Astrocyte (in vitro differentiated cells and primary cell): ENCODE results near the gene ZNF75A. TPM values are rescaled to one million over a fixed set of nuclear protein-coding genes. Genes with fewer than 3 reads are reported as not detected.

Experiments used
- DNase-seq: peaks from one replicate; pipeline ENCODE4 v3.0.0-alpha.2; 2010; ENCODE audit warnings: low read depth
- FAIRE-seq: peaks from 2 replicates; lab custom pipeline; 2011; peaks lifted over from hg19 to GRCh38; lab: Jason Lieb, UNC
- H2AFZ ChIP-seq: 2 replicates; pipeline ENCODE4 v1.6.0; 2012; ENCODE audit warnings: low read depth, low read length, inconsistent platforms
- H3K27ac ChIP-seq: 2 replicates; pipeline ENCODE4 v1.5.1; 2011; ENCODE audit warnings: low read depth, low read length, inconsistent platforms
- H3K27me3 ChIP-seq: 2 replicates; pipeline ENCODE4 v1.6.0; 2011; ENCODE audit warnings: low read length, inconsistent platforms; ENCODE audit not compliant: insufficient read depth
- H3K36me3 ChIP-seq: 2 replicates; pipeline ENCODE4 v1.5.1; 2011; ENCODE audit warnings: low read length, inconsistent platforms; ENCODE audit not compliant: insufficient read depth
- H3K4me1 ChIP-seq: 2 replicates; pipeline ENCODE4 v1.5.1; 2011; ENCODE audit warnings: low read length, inconsistent platforms; ENCODE audit not compliant: insufficient read depth
- H3K4me2 ChIP-seq: 2 replicates; pipeline ENCODE4 v1.6.0; 2012; ENCODE audit warnings: low read length, inconsistent platforms
- H3K4me3 ChIP-seq: 2 replicates; pipeline ENCODE4 v1.5.1; 2011; ENCODE audit warnings: low read depth, mild to moderate bottlenecking, low read length, inconsistent platforms; ENCODE audit not compliant: insufficient read depth
- H3K79me2 ChIP-seq: 2 replicates; pipeline ENCODE4 v1.6.0; 2012; ENCODE audit warnings: mild to moderate bottlenecking, low read length, inconsistent platforms; ENCODE audit not compliant: insufficient read depth
- H3K9ac ChIP-seq: 2 replicates; pipeline ENCODE4 v1.6.0; 2012; ENCODE audit warnings: mild to moderate bottlenecking, low read length, inconsistent platforms
- H3K9me3 ChIP-seq: 2 replicates; pipeline ENCODE4 v1.5.1; 2012; ENCODE audit warnings: low read depth, mild to moderate bottlenecking, low read length, inconsistent platforms; ENCODE audit not compliant: insufficient read depth
- H4K20me1 ChIP-seq: 2 replicates; pipeline ENCODE4 v1.6.0; 2012; ENCODE audit warnings: low read length, inconsistent platforms; ENCODE audit not compliant: insufficient read depth
- H3K27ac Mint-ChIP-seq: one replicate; pipeline ENCODE4 v1.8.0; 2021; ENCODE audit warnings: mild to moderate bottlenecking, mixed read lengths; ENCODE audit not compliant: unreplicated experiment
- H3K27me3 Mint-ChIP-seq: one replicate; pipeline ENCODE4 v1.8.0; 2021; ENCODE audit warnings: low read depth, mixed read lengths; ENCODE audit not compliant: unreplicated experiment
- H3K36me3 Mint-ChIP-seq: one replicate; pipeline ENCODE4 v1.8.0; 2021; ENCODE audit warnings: low read depth, mixed read lengths; ENCODE audit not compliant: unreplicated experiment
- H3K4me1 Mint-ChIP-seq: one replicate; pipeline ENCODE4 v1.8.0; 2021; ENCODE audit warnings: low read depth, mixed read lengths; ENCODE audit not compliant: unreplicated experiment
- H3K4me3 Mint-ChIP-seq: one replicate; pipeline ENCODE4 v1.8.0; 2021; ENCODE audit warnings: mild to moderate bottlenecking, moderate library complexity, mixed read lengths; ENCODE audit not compliant: unreplicated experiment
- H3K9me3 Mint-ChIP-seq: one replicate; pipeline ENCODE4 v1.8.0; 2021; ENCODE audit warnings: mild to moderate bottlenecking, mixed read lengths; ENCODE audit not compliant: unreplicated experiment
- EZH2 ChIP-seq: IDR thresholded peaks from 2 replicates; pipeline ENCODE4 v1.6.1; 2012; ENCODE audit warnings: mild to moderate bottlenecking, low read length, inconsistent platforms; ENCODE audit not compliant: insufficient read depth
- total RNA-seq: library from RNA; stranded (reverse); gene quantifications from 2 replicates; pipeline ENCODE4 v1.2.1, GENCODE V29; 2021
- TF ChIP-seq, protein P1 (sequence below): IDR thresholded peaks from 2 replicates; pipeline ENCODE4 v1.5.1; 2011; ENCODE audit warnings: low read depth, mild to moderate bottlenecking, inconsistent platforms, low read length, moderate library complexity; ENCODE audit not compliant: insufficient read depth

The ZNF75A gene
- total RNA-seq, 1 donor from 2014 or later, result 30.5 TPM

DNA sequence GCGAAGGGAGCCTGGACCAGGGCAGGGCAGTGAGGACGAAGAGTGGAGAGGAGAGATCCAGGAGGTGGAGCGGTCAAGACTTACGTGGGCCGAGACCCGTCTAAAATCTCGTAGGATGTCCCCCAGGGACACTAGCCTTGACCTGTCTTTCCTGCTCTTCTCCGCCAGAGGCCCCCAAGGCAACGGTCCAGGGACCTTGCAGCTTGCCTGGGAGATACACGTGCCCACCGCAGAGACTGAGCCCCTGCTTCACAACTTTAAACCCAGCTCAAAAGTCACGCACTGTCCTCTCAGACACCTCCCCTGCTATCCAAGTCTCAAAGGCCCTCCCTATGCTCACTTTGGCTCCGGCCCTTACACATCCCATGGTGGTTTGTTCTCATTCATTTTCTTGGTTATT lies 9.5 kb upstream of the ZNF75A start:
- Histone ChIP-seq H3K27me3 (no peaks in the 10 kb centered on the region), H4K20me1 (peaks cover 25% of the 10 kb centered on the region), H2AFZ (no peak overlapping the region), H3K36me3 (peaks cover 23% of the 10 kb centered on the region), H3K4me3 (no peak overlapping the region), H3K4me2 (no peak overlapping the region), H3K27ac (no peak overlapping the region), H3K9me3 (peaks cover 41% of the 10 kb centered on the region), H3K9ac (no peak overlapping the region), H3K79me2 (peaks cover 31% of the 10 kb centered on the region), H3K4me1 (no peaks in the 10 kb centered on the region)
- Mint-ChIP-seq H3K4me3 (no peak overlapping the region), H3K9me3 (peaks cover 50% of the 10 kb centered on the region), H3K27me3 (no peaks in the 10 kb centered on the region), H3K27ac (no peak overlapping the region), H3K4me1 (peaks cover 11% of the 10 kb centered on the region), H3K36me3 (peaks cover 66% of the 10 kb centered on the region)
- DNase-seq, result no peak
- TF ChIP-seq EZH2, result no peak
- TF ChIP-seq, protein P1, sequence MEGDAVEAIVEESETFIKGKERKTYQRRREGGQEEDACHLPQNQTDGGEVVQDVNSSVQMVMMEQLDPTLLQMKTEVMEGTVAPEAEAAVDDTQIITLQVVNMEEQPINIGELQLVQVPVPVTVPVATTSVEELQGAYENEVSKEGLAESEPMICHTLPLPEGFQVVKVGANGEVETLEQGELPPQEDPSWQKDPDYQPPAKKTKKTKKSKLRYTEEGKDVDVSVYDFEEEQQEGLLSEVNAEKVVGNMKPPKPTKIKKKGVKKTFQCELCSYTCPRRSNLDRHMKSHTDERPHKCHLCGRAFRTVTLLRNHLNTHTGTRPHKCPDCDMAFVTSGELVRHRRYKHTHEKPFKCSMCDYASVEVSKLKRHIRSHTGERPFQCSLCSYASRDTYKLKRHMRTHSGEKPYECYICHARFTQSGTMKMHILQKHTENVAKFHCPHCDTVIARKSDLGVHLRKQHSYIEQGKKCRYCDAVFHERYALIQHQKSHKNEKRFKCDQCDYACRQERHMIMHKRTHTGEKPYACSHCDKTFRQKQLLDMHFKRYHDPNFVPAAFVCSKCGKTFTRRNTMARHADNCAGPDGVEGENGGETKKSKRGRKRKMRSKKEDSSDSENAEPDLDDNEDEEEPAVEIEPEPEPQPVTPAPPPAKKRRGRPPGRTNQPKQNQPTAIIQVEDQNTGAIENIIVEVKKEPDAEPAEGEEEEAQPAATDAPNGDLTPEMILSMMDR, result no peak
- no peak for FAIRE-seq

DNA sequence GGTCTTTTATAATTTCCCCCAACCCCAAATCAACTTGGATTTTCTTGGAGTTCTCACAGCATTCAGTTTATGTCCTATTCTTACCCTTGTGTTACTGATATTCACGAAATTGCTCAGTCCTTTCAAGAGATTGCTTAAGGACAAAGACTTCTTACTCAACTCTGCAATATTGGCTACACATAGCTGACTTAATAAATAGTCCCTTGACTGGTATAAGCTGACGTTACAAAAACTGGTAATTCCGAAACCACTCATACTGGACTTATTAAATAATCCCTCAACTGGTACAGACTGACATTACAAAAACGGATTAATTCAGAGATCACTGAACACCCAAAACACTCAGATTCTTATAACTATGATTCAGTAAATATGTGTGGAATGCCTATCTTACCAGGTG lies 927 bp upstream of the ZNF75A start:
- Histone ChIP-seq H3K9me3 (peaks cover 20% of the 10 kb centered on the region), H3K36me3 (peaks cover 21% of the 10 kb centered on the region)
- TF ChIP-seq EZH2, result no peak
- TF ChIP-seq, protein P1, result no peak

DNA sequence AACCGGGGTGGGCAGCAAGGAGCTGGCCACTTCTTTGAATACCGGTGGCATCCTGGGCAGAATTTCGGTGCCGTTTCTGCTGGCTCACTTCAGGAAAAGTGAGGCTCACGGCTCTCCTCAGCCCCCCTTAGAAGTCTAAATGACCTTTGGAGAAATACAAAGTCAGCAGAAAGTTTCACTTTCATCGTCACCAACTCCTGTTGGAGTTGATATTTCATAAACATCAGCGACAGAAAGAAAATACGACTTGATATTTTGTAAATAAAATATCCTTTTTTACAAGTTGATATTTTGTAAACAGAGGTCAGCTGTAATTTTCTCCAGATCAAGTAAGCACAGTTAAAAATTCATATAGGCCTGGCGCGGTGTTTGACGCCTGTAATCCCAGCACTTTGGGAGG lies 781 bp downstream of the ZNF75A start:
- no peak for FAIRE-seq
- peak overlapping the region; percentile 100 for H2AFZ ChIP-seq
- Mint-ChIP-seq H3K36me3 (peaks cover 48% of the 10 kb centered on the region), H3K4me1 (peaks cover 6% of the 10 kb centered on the region), H3K27ac (peak overlapping the region; percentile 83), H3K9me3 (peaks cover 35% of the 10 kb centered on the region), H3K4me3 (peak overlapping the region; percentile 91), H3K27me3 (no peaks in the 10 kb centered on the region)
- peak overlapping the region; percentile 91 for H3K4me2 ChIP-seq
- peaks cover 17% of the 10 kb centered on the region for H3K36me3 ChIP-seq
- H3K9me3 ChIP-seq, result peaks cover 16% of the 10 kb centered on the region
- no peaks in the 10 kb centered on the region for H3K27me3 ChIP-seq
- peaks cover 4% of the 10 kb centered on the region for H4K20me1 ChIP-seq
- peak overlapping the region; percentile 84 for H3K27ac ChIP-seq
- DNase-seq, result no peak
- H3K4me3 ChIP-seq, result peak overlapping the region; percentile 68
- H3K4me1 ChIP-seq, result peaks cover 4% of the 10 kb centered on the region
- peaks cover 38% of the 10 kb centered on the region for H3K79me2 ChIP-seq
- peak overlapping the region; percentile 83 for H3K9ac ChIP-seq
- TF ChIP-seq, protein P1, result no peak
- TF ChIP-seq EZH2, result no peak

More for the DNA sequence above, 927 bp upstream of the ZNF75A start:
- peak overlapping the region; percentile 83 for H3K9ac ChIP-seq
- Mint-ChIP-seq H3K36me3 (peaks cover 47% of the 10 kb centered on the region), H3K9me3 (peaks cover 30% of the 10 kb centered on the region), H3K4me3 (peak overlapping the region; percentile 91), H3K27me3 (no peaks in the 10 kb centered on the region), H3K4me1 (peaks cover 6% of the 10 kb centered on the region), H3K27ac (peak overlapping the region; percentile 72)
- H3K79me2 ChIP-seq, result peaks cover 38% of the 10 kb centered on the region
- no peak for FAIRE-seq
- H4K20me1 ChIP-seq, result peaks cover 4% of the 10 kb centered on the region
- H2AFZ ChIP-seq, result peak overlapping the region; percentile 100
- H3K4me2 ChIP-seq, result peak overlapping the region; percentile 91
- peak; percentile 16 for DNase-seq
- peak overlapping the region; percentile 68 for H3K4me3 ChIP-seq
- H3K4me1 ChIP-seq, result peaks cover 4% of the 10 kb centered on the region
- H3K27me3 ChIP-seq, result no peaks in the 10 kb centered on the region
- H3K27ac ChIP-seq, result peak overlapping the region; percentile 84
